ENCODE results near the gene CCHCR1.

DNA sequence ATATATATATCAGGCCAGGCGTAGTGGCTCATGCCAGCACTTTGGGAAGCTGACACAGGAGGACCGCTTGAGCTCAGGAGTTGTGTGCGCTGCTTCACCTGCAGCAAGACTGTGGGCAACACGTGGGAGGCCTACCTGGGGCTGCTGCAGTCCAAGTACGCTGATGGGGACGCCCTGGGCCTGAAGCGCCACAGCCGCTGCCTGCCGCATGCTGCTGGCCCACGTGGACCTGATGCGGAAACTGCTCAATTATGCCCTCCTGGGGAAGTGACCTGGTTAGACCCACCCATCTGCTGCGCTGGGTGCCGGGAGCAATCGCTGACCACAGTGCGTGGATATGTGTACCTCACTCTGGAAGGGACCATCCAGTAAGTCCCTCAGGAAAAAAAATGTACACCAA is 17.0 kb downstream of the CCHCR1 start:
- no peak for TF ChIP-seq EZH2phosphoT487 (IDR thresholded peaks at IDR 0.05)
- TF ChIP-seq, protein P1, sequence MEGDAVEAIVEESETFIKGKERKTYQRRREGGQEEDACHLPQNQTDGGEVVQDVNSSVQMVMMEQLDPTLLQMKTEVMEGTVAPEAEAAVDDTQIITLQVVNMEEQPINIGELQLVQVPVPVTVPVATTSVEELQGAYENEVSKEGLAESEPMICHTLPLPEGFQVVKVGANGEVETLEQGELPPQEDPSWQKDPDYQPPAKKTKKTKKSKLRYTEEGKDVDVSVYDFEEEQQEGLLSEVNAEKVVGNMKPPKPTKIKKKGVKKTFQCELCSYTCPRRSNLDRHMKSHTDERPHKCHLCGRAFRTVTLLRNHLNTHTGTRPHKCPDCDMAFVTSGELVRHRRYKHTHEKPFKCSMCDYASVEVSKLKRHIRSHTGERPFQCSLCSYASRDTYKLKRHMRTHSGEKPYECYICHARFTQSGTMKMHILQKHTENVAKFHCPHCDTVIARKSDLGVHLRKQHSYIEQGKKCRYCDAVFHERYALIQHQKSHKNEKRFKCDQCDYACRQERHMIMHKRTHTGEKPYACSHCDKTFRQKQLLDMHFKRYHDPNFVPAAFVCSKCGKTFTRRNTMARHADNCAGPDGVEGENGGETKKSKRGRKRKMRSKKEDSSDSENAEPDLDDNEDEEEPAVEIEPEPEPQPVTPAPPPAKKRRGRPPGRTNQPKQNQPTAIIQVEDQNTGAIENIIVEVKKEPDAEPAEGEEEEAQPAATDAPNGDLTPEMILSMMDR (IDR thresholded peaks at IDR 0.05) = no peak
- TF ChIP-seq EZH2 (IDR thresholded peaks at IDR 0.05) = no peak

Data from neural progenitor cell (in vitro differentiated cells).